NCI-H2081 treated with DMSO at 0.1 percent for 48 hours (cell line): ENCODE measurements around the gene SRGAP1.
"Not testable (repeated sequence)": the region's sequence is repeated elsewhere in the genome, so short reads cannot be mapped to it uniquely, and the experiment has no call there.

Experiments
- DNase-seq: peaks from one replicate; lab custom pipeline; 2025; lab: John Stamatoyannopoulos, UW

SRGAP1 gene

DNA sequence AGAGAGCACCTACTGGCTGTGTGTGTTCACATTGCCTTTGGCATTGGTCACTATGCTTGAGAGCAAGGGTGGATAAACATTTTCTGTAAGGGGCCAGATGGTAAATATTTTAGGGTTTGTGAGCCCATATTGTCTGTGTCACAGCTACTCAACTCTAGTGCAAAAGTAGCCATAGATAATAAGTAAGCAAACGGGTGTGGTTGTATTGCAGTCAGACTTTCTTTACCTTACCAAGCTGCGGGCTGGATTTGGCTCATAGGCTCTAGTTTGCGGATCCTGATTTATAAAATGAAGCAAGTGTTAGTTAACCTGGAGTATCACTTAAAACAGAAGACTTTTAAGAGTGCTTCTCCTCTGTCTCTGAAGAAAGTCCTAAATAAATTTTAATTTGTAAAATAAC is 208.6 kb downstream of the SRGAP1 start:
- no peak for DNase-seq

DNA sequence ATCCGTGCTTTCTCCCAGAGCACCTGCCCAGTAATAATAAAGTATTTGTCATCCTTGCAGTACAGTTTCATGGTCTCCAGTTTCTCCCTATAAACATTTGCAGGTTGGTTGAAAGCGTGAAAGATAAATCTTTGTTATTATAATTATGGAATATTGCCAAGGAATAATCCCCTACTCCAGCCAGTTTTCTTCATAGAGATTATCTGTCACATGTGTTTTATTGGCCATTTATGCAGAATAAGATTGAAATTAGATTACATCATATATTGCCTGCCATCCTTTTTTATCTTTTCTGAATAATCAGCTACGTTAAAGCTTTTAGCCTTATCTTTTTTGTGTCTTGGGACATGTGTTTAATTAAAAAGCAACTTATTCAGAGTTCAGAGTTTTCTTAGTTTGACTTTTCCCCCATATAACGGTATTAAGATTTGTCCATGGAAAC is 209.6 kb downstream of the SRGAP1 start:
- no peak for DNase-seq

DNA sequence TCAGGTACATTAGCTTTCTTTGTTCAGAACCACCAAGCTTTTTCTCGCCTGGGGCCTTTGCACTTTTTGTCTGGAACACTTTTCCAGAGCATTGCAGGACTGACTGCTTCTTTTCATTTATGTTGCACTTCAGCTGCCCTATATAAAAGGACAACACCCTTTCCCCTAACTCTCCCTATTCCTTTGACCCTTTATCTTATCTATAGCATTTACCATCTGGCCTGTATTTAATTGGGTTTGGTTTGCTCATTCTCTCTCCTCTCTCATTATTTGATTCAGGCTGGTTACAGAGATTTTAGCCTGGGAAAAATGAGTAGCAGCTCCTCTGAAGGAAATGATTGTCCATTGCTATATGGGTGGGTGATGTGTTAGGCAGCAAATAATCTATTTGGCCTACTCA is 212.2 kb downstream of the SRGAP1 start:
- no peak for DNase-seq

DNA sequence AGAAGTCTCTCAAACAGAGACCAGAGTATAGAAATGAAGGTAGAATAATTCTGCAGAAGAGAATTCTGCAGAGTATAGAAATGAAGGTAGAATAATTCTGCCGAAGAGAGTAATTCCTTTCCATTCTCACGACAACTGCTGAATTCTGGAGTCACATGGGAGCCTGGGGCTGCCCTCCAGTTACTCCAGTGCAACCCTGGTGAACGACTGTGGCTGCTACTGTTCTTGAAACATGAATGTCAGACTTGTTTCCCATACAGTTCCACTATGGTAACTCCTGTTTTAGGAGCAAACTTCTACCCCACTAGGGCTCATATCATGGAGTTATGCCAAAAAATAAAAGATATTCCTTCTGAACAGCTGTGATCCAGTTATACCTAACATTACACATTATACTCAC is 213.2 kb downstream of the SRGAP1 start:
- no peak for DNase-seq

DNA sequence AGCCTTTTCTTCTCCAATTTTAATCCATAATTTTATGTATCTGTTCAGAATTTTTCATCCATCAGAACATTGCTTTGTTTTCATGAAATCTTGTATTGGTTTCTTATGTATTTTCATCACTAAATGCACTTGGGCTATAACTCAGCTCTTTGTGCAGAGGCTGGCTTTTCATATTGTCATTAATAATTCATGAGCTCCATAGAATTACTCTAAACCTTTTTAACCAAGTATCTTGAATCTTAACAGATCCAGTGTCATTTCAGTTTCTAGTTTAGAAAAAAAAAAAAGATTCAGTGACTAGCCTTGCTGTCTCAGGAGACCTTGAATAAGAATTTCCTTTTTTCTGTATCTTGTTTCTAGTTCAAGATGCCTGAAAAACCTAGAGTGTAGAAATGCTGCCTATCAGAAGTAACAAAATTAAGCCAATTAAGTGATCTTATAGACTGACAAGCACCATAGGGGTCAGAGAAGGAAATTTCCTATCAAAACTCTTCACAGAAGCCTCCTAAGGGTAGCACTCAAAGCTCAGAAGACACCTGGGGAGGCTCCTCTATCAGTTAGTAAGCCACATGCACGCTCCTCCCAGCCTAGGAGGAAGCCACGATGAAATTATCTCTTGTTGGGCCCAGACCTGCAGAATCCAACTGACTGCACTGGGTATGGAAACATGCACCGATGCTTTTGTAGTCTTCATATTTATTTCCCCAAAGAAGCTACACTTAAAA is 214.2 kb downstream of the SRGAP1 start:
- DNase-seq, result no peak

DNA sequence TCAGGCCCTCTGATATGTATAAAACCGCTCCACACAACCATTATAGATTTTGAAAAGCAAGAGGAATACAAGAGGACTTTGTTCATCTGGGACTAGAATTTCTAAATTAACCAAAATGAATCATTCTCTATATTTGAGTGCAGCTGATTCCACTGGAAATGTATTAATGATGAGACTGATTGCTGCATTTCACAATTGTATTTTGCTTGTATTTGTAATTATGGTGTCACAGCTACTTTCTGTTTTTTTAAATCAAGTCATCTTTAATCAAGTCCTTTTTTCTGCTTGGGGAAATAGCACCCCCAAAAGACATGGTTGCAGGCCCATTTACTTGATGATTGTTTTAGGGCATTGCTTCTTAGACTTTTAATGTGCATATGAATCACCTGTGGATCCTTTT is 215.2 kb downstream of the SRGAP1 start:
- DNase-seq, result no peak

DNA sequence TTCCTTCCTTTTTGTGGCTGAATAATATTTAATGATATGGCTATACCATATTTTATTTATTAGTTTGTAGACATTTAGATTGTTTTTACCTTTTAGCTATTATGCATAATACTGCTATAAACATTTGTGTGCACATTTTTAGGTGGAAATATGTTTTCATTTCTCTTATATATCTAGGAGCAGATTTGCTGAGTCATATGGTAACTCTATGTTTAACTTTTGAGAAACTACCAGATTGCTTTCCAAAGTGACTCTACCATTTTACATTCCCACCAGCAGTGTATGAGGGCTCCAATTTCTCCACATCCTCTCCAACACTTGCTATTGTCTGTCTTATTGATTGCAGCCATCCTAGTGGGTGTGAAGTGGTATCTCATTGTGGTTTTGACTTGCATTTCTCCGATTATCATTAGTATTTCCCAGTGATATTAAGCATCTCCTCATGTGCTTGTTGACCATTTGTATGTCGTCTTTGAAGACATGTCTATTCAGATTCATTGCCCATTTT is 217.4 kb downstream of the SRGAP1 start:
- no peak for DNase-seq

DNA sequence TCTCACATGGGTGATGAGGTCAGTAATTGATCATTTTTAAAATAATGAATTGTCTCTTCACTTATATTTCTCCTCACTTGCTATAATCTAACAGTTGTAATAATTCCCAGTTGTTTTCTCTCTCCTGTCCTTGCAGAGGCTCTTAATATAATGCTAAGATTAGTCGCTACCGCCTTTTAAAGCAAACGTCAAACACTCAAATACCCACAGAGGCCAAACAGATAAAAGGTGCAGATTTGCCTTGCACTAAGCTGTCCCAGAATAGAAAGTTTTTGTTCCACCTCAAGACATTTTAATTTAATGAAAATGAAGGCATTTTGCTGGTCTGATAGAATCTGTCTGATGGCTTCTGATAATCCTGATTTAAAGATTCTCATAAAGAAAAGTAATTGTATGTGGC is 218.6 kb downstream of the SRGAP1 start:
- no peak for DNase-seq

DNA sequence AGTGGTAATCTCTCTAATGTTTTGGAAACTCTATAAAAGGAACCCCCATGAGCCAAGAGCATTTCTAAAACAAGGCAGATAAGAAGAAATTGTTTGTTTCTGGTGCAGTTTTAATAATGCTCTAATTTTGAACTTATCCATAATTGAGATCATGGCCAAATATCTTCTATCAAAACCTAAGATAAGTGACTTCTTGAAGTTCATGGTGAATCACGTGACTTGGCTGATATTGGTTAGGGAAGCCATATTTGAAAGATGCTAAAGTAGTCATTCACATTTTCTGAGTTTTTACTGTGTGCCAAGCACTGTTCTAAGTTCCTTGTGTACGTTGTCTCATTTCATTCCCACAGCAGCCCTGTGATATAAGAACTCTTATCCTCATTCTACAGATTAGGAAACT is 219.7 kb downstream of the SRGAP1 start:
- no peak for DNase-seq

DNA sequence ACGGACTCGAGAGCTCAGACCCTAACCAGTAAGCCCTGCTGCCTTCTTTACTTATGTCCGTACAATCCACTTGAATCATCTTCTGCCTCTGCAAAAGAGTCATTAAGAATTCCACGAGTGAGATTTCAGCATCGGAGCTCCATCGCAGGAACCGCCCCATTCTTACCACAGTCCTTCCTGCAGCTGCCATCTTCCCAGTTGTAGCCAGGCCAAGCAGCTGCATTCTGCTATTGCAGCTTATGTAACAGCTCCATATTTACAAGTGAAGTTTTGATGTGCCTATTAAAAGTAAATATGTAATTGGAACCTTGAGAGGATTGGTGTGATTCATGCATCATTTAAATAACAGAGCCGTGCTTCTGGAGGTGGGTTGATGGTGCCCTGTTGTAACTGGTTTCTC is 220.2 kb downstream of the SRGAP1 start:
- DNase-seq, result no peak

DNA sequence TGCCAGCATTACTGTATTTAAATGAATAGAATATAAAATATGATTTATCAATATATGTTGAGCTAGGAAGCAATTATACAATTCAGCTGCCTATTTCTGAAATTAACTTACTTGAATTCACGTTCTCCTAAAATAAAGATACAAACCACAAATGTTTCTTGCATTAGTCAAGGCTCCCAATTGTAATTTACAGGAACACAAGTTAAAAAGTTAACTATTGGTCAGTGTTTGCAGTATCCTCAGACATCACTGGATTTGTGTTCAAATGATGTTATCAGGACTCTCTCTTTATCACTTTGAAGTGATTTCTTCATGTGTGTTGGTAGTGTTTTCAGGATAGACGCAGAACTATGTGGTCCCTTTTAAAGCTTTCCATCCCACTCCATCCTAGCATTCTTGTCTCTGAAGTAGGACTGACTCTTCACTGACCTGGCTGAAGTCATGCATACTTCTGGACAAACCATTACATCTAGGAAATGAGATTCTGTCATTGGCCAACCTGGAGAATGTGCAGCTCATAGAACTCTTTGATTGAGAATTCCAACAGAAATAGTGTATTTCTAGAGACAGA is 221.5 kb downstream of the SRGAP1 start:
- no peak for DNase-seq

DNA sequence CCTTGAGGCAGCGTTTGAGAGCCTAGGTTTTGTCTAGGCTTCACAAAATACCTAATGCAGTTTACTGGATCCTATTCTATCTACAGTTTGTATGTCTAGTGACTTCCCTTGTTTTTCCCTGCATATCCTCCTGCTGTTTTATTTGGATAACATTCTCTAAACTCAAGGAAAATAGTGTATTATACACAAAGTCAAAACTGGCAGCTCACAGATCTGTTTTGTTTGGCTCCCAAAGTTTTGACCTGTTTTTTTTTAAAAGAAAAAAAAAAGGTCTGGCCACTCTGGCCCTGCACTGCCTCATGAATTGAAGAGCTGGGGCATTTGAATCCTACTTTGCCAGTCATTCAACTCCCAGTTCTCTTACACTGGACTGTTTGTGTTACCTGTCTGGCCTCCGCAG is 222.3 kb downstream of the SRGAP1 start:
- DNase-seq, result no peak

DNA sequence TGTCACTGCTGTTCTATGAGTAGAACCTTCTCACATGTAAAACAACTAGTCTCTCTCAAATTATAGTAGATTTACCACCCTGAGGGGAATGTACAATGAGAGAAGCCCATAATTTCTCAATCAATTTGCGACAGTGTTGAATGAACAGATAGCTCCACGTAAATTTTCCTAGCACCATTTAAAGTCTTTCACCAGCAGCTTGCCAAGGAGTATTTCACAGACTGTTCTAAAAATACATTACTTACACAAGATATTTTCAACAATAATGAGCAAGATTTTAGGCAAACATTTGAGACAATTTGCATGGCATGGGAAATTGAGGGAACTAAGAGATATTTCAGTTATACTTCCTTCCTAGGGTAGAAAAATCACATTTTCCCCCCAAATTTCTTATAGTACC is 226.0 kb downstream of the SRGAP1 start:
- DNase-seq, result no peak

DNA sequence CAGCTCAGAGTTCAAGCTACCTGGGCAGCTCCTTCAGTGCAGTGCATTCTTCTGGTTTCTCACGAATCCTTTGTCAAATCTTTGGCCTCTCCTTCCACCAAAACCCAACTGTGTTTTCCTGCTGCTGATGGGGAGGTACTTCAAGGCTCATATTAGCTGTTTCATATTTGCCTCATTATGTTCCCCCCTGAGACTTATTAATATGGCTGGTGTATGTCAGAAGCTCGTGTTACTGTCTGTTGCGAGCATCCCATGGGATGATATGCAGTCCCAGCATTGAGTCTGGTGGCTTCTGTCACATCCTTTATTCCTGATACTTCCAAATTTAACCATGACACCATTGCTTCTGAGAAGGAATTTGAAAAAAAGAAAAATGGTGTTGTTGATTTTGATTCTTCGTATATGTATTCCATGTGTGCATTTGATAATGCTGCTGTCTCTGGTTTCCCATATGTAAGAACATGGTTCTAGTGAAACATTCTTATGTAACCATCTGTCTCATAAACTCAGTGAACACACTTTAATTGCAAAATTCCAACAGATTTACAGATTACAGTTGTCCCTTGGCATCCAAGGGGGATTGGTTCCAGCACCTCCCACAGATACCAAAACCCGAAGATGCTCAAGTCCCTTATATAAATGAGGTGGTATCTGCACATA is 228.5 kb downstream of the SRGAP1 start:
- no peak for DNase-seq

DNA sequence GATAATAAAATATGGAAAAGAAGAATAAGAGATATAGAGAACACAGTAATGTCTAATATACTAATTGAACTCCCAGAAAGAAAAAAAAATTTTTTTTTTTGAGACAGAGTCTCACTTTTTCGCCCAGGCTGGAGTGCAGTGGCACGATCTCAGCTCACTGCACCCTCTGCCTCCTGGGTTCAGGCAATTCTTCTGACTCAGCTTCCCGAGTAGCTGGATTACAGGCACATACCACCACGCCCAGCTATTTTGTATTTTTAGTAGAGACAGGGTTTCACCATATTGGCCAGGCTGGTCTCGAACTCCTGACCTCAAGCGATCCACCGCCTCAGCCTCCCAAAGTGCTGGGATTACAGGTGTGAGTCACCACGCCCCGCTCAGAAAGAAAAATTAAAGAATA is 232.1 kb downstream of the SRGAP1 start:
- DNase-seq, result not testable (repeated sequence)

DNA sequence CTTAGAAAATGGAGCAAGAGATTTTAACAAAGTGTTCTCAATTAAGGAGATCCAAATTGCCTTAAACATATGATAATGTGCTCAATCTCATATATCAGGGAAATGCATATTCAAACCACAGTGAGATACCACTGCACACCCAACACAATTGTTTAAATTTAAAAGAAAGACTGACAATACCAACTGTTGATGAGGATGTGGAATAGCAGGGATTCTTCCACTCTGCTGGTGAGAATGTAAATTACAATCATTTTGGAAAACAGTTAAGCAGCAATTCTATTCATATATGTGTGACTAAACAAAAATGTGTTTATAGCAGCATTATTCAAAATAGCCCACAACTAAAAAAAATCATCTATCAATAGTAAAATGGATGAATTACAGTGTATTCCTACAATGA is 233.4 kb downstream of the SRGAP1 start:
- DNase-seq, result no peak

DNA sequence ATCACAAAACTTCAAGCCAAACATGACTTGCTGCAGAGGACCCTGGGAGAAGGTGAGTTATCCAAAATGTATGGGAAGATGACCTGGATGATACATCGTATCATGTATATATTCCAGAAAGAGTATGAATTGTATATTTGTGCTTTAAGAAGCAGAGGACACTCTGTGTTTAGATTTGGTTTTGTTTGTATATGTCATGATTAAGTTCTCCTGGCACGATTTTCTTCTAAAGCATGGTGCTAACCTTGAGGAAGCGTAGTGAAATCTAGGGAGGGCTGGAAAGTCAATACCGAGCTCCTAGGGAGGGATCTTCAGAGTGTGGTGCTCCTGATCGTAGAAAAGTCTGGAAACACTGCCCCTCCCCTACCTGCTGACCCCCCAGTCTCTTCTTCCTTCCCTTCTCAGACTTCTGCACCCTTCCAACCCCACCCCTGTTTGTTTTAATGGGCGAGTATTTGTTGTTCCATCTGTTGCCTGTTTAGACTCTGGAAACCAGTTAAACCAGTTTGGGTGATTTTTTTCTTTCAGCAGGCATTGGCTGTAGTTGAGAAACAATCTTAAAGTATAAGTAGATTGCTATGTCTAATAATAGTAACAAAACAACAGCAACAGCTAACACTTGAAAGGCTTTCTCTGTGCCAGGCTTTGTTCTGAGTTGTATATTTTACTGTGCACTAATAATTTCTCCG is 236.0 kb downstream of the SRGAP1 start:
- no peak for DNase-seq

DNA sequence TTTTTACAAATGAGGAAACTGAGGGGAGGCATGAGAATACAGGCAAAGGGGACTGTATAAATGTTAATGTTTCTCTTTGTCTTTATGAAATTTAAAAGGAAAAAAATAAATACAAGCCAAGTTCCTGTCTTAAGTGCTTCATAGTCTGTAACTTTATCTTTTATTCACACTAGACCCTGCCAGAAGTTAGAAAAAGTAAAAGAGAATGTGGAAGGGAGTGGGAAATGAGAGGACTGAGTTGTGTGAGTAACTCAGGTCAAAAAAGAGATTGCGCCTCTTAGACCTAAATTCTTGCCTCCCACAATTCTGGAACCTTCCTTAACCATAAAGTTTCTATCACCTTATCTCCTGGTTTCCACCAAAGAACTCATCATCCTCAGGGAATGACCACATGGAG is 236.5 kb downstream of the SRGAP1 start:
- no peak for DNase-seq

DNA sequence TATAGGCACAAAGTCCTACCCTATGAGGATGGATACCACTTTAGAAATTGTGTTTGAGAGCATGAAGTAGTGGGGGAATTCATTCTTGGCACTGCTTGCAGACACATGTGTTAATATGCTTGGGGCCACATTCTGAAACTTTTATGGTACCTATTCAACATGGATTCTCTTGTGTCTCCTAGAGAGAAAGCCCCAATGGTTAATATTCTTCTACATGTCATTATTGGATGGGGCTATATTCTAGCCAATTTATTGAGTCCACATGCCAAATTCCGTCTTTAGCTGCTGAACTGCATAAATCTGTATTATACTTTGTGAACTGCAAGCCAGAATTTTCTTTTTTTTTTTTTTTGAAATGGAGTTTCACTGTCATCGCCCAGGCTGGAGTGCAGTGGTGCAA is 237.6 kb downstream of the SRGAP1 start:
- DNase-seq, result no peak

DNA sequence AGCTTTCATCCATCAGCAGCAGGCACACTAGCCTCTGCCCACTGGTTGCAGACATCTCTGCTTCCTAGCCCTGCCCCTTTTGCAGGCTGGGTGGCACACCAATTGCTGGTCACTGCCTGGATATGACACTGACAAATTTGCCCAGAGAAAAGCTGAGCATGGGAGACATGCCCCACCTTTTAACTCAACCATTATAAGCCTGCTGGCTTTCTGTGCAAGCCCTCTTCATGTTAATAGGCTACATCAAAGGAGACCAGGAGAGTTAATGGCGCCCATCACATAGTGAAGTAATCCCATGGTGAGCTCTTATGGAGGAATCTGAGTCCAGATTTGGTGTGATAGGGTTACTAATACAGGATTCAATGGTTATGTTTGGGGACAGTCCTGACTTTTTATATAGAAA is 238.4 kb downstream of the SRGAP1 start:
- peak; percentile 21 for DNase-seq

DNA sequence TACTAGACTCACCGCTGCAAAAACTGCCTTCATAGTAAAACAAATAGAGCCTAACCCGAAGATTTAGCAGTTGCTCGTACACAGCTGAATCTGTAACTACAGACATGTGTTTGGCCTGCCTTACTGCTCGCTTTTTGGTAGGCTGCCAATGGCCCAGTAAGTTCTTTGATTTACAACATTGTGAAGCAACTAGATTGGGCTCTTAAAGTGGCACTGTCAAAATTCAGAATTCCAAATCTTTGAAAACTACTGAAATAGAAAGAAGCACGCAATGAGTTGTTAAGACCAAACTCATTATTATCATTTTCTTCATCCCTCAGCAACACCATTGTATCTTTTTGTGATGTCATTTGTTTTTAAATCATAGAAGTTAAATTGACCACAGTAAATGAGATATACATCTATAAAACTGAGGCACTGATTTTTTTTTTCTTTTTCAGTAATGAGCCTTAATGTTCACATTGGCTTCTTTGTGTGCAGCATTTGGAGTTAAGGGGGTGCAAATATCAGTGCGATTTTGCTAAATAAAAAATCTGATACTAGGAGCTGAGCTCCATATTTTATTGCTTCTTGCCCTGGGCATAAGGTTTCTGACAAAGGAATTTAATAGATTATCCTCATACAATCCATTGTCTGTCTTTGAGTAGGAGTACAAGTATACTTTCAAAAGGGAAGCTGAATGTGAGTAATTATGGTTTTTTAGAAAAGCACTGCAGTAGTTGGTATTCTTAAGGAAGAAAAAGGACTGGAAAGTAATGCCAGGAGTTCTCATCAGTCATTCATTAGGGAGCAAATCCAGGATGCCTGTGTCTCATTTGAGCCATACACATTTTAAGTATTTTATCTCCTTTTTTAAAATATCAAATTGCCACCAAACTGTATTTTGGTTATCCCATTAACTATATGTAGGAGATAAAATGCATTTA is 239.0 kb downstream of the SRGAP1 start:
- DNase-seq, result no peak

DNA sequence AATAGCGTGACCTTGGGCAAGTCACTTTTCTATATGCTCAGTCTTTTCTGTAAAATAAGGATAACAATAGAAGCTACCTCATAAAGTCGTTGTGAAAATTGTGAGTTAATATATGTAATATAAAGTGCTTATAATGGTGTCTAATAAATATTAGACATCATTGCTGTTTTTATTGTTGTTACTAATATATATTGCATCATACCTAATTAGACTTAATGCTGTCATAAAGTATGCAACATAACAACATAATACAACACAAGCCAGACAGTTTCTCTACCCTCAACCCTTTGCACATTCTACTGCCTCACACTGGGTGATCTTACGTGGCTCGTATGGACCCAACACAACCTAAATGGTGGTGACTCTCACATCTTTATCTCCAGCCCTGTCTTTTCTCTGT is 240.7 kb downstream of the SRGAP1 start:
- DNase-seq, result no peak
